Loucy (cell line): ENCODE results near the gene TTYH2.

Source experiments
- H2AFZ ChIP-seq: fragments of 200-600 bp; sonication (generic); 2 replicates; pipeline ENCODE4 v1.6.0; 2016; ENCODE audit warnings: antibody characterized with exemption, mild to moderate bottlenecking, low read length, moderate library complexity
- H3F3A ChIP-seq: fragments of 200-600 bp; 2 replicates; pipeline ENCODE4 v1.6.0; 2016; ENCODE audit warnings: antibody characterized with exemption, low read depth, mild to moderate bottlenecking
- H3K27me3 ChIP-seq: fragments of 200-600 bp; sonication (generic); 2 replicates; pipeline ENCODE4 v1.6.1; 2014; ENCODE audit warnings: low read length, mild to moderate bottlenecking; ENCODE audit not compliant: insufficient read depth, poor library complexity, severe bottlenecking
- H3K36me3 ChIP-seq: fragments of 200-600 bp; sonication (generic); 2 replicates; pipeline ENCODE4 v1.6.1; 2016; ENCODE audit warnings: low read length; ENCODE audit not compliant: insufficient read depth
- H3K4me1 ChIP-seq: fragments of 200-600 bp; sonication (generic); 2 replicates; pipeline ENCODE4 v1.5.1; 2014; ENCODE audit warnings: low read length, mild to moderate bottlenecking; ENCODE audit not compliant: insufficient read depth, poor library complexity, severe bottlenecking
- H3K4me2 ChIP-seq: fragments of 200-600 bp; sonication (generic); 2 replicates; pipeline ENCODE4 v1.6.0; 2014; ENCODE audit warnings: antibody characterized with exemption, low read length, low read depth, mild to moderate bottlenecking; ENCODE audit not compliant: poor library complexity, severe bottlenecking
- H3K4me3 ChIP-seq: fragments of 200-600 bp; sonication (generic); 2 replicates; pipeline ENCODE4 v1.5.1; 2014; ENCODE audit warnings: low read length, mild to moderate bottlenecking, mixed read lengths; ENCODE audit not compliant: poor library complexity, severe bottlenecking
- H3K79me2 ChIP-seq: fragments of 200-600 bp; sonication (generic); 2 replicates; pipeline ENCODE4 v1.6.1; 2014; ENCODE audit warnings: low read length; ENCODE audit not compliant: insufficient read depth
- H3K9ac ChIP-seq: fragments of 200-600 bp; sonication (generic); 2 replicates; pipeline ENCODE4 v1.6.0; 2014; ENCODE audit warnings: mild to moderate bottlenecking, low read depth, low read length, moderate library complexity; ENCODE audit not compliant: poor library complexity, severe bottlenecking
- H3K9me2 ChIP-seq: fragments of 200-600 bp; sonication (generic); replicated peaks from 2 replicates; pipeline ENCODE4 v1.6.1; 2016; ENCODE audit warnings: low read depth, low read length, mixed read lengths
- H3K9me3 ChIP-seq: fragments of 200-600 bp; sonication (generic); 2 replicates; pipeline ENCODE4 v1.6.1; 2014; ENCODE audit warnings: mild to moderate bottlenecking, antibody characterized with exemption, low read length, low read depth; ENCODE audit not compliant: insufficient read depth
- H4K20me1 ChIP-seq: fragments of 200-600 bp; sonication (generic); 2 replicates; pipeline ENCODE4 v1.6.0; 2014; ENCODE audit warnings: antibody characterized with exemption, low read length, mild to moderate bottlenecking; ENCODE audit not compliant: insufficient read depth, poor library complexity, severe bottlenecking
- EZH2phosphoT487 ChIP-seq: fragments of 200-600 bp; IDR thresholded peaks from 2 replicates; pipeline ENCODE4 v1.6.1; 2018; ENCODE audit warnings: antibody characterized with exemption, mild to moderate bottlenecking, moderate library complexity, borderline replicate concordance
- TF ChIP-seq, protein P1 (sequence below): fragments of 200-600 bp; sonication (generic); conservative IDR thresholded peaks from 2 replicates; pipeline ENCODE4 v1.5.1; 2014; ENCODE audit warnings: mild to moderate bottlenecking, antibody characterized with exemption, low read length

Gene TTYH2

DNA sequence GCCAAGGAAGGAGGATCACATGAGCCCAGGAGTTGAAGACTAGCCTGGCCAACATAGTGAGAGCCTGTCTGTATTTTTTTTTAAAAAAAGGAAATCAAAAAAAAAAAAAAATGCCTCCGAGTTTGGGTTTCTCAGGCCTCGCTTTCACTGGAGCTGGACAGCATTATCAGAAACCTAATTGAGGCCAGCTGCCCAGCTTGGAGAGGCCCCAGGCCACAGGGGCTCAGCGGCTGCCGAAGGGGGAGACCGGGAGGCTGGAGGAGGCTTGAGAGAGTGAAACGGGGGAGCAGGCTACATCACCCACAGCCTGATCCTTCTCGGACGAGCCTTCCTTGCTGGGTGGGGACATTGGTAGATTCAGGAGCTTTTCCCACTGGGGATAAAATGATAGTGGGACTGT is 5.1 kb downstream of the TTYH2 start:
- Histone ChIP-seq H4K20me1 (no peaks in the 10 kb centered on the region), H3K79me2 (no peaks in the 10 kb centered on the region), H3K4me1 (no peaks in the 10 kb centered on the region), H3F3A (no peaks in the 10 kb centered on the region), H3K4me3 (no peak overlapping the region), H3K9me2 (no peaks in the 10 kb centered on the region), H3K27me3 (no peaks in the 10 kb centered on the region), H3K9ac (no peak overlapping the region), H3K9me3 (no peaks in the 10 kb centered on the region), H3K4me2 (no peak overlapping the region), H2AFZ (no peak overlapping the region), H3K36me3 (no peaks in the 10 kb centered on the region)
- TF ChIP-seq, protein P1, sequence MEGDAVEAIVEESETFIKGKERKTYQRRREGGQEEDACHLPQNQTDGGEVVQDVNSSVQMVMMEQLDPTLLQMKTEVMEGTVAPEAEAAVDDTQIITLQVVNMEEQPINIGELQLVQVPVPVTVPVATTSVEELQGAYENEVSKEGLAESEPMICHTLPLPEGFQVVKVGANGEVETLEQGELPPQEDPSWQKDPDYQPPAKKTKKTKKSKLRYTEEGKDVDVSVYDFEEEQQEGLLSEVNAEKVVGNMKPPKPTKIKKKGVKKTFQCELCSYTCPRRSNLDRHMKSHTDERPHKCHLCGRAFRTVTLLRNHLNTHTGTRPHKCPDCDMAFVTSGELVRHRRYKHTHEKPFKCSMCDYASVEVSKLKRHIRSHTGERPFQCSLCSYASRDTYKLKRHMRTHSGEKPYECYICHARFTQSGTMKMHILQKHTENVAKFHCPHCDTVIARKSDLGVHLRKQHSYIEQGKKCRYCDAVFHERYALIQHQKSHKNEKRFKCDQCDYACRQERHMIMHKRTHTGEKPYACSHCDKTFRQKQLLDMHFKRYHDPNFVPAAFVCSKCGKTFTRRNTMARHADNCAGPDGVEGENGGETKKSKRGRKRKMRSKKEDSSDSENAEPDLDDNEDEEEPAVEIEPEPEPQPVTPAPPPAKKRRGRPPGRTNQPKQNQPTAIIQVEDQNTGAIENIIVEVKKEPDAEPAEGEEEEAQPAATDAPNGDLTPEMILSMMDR = no peak
- TF ChIP-seq EZH2phosphoT487 = no peak

GRCh38 chr17:74219576-74220133 is 6.3 kb downstream of the TTYH2 start:
- H3K9me2 ChIP-seq = no peaks in the 10 kb centered on the region
- no peaks in the 10 kb centered on the region for H3K79me2 ChIP-seq
- H3K4me1 ChIP-seq = no peaks in the 10 kb centered on the region
- no peaks in the 10 kb centered on the region for H3K36me3 ChIP-seq
- no peaks in the 10 kb centered on the region for H3F3A ChIP-seq
- H3K9ac ChIP-seq = no peak overlapping the region
- no peaks in the 10 kb centered on the region for H3K9me3 ChIP-seq
- H3K4me3 ChIP-seq = no peak overlapping the region
- no peak overlapping the region for H3K4me2 ChIP-seq
- H4K20me1 ChIP-seq = no peaks in the 10 kb centered on the region
- no peak overlapping the region for H2AFZ ChIP-seq
- TF ChIP-seq, protein P1 = no peak
- no peaks in the 10 kb centered on the region for H3K27me3 ChIP-seq

- TF ChIP-seq EZH2phosphoT487 = no peak
- TF ChIP-seq, protein P1 = no peak
- H3K36me3 ChIP-seq = no peaks in the 10 kb centered on the region
- no peaks in the 10 kb centered on the region for H4K20me1 ChIP-seq
- no peaks in the 10 kb centered on the region for H3K9me2 ChIP-seq
- no peak overlapping the region for H3K9ac ChIP-seq
- H2AFZ ChIP-seq = no peak overlapping the region
- H3F3A ChIP-seq = no peaks in the 10 kb centered on the region
- no peaks in the 10 kb centered on the region for H3K4me1 ChIP-seq
- H3K79me2 ChIP-seq = no peaks in the 10 kb centered on the region
- no peaks in the 10 kb centered on the region for H3K9me3 ChIP-seq
- H3K4me2 ChIP-seq = no peak overlapping the region
- no peak overlapping the region for H3K4me3 ChIP-seq
- no peaks in the 10 kb centered on the region for H3K27me3 ChIP-seq
Measured at GRCh38 chr17:74220219-74220618, 6.8 kb downstream of the TTYH2 start.
